GM10266 (cell line): ENCODE results near the gene MGLL.

ENCODE experiments used
- DNase-seq: peaks from one replicate; pipeline ENCODE4 v3.0.0; 2012; ENCODE audit errors: extremely low spot score
- TF ChIP-seq, protein P1 (sequence below): IDR thresholded peaks from 2 replicates; pipeline ENCODE4 v1.5.1; 2012; ENCODE audit warnings: mild to moderate bottlenecking, low read depth; ENCODE audit not compliant: control insufficient read depth, insufficient read depth; ENCODE audit errors: missing control alignments

Gene MGLL

DNA sequence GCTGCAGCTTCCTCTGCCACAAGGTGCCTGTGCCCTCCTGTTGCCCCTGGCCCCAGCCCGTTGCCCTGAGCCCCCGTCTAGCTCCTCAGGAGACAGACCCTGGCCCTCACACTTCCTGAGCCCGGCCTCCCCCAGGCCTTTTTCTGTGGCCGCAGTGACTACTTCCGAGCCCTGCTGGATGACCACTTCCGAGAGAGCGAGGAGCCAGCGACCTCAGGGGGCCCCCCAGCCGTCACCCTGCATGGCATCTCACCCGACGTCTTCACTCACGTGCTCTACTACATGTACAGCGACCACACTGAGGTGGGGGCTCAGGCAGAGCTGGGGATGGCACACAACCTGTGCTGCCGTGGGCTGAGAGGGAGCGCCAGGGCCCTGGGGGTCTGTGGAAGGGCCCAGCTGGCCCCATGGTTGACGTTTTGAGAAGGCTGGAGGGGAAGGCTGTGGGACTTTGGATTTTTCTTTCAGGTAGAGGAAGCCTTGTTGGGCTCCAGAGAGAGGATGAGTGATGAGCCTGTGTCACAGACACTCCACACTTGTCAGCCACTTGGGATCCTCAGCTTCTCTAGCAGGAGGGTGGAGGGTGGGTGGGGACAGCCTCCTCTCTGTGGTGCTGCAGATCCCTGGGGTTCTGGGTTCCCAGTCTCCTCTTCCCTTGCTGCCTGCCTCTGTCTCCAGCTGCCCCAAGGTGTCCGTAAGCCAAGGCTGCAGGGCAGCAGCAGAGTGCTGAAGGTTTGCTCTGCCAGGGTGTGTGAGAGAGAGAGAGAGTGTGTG, 144.6 kb downstream of the MGLL start:
- TF ChIP-seq, protein P1, sequence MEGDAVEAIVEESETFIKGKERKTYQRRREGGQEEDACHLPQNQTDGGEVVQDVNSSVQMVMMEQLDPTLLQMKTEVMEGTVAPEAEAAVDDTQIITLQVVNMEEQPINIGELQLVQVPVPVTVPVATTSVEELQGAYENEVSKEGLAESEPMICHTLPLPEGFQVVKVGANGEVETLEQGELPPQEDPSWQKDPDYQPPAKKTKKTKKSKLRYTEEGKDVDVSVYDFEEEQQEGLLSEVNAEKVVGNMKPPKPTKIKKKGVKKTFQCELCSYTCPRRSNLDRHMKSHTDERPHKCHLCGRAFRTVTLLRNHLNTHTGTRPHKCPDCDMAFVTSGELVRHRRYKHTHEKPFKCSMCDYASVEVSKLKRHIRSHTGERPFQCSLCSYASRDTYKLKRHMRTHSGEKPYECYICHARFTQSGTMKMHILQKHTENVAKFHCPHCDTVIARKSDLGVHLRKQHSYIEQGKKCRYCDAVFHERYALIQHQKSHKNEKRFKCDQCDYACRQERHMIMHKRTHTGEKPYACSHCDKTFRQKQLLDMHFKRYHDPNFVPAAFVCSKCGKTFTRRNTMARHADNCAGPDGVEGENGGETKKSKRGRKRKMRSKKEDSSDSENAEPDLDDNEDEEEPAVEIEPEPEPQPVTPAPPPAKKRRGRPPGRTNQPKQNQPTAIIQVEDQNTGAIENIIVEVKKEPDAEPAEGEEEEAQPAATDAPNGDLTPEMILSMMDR, result no peak
- DNase-seq, result no peak

GRCh38 chr3:127676921-127677351, 145.4 kb downstream of the MGLL start:
- no peak for DNase-seq
- TF ChIP-seq, protein P1, result no peak

DNA sequence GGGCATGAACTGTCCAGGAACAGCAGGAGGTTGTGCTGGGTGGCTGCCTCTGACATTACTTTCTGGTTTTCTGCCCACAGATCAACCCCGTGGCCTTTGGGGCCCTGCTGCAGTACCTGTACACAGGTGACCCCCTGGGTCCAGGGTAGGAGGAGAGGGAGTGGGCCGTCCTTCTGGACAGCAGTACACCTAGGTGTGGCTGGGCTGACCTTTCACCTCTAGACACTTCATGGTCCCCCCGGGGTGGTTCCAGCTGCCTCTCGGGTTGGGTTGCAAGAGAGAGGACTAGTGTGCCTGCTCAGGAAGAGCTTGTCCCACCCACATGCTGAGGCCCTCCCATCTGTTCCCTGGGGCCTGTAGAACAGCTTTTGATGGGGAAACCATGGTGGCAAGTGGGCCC, 145.9 kb downstream of the MGLL start:
- no peak for DNase-seq
- TF ChIP-seq, protein P1, result no peak

DNA sequence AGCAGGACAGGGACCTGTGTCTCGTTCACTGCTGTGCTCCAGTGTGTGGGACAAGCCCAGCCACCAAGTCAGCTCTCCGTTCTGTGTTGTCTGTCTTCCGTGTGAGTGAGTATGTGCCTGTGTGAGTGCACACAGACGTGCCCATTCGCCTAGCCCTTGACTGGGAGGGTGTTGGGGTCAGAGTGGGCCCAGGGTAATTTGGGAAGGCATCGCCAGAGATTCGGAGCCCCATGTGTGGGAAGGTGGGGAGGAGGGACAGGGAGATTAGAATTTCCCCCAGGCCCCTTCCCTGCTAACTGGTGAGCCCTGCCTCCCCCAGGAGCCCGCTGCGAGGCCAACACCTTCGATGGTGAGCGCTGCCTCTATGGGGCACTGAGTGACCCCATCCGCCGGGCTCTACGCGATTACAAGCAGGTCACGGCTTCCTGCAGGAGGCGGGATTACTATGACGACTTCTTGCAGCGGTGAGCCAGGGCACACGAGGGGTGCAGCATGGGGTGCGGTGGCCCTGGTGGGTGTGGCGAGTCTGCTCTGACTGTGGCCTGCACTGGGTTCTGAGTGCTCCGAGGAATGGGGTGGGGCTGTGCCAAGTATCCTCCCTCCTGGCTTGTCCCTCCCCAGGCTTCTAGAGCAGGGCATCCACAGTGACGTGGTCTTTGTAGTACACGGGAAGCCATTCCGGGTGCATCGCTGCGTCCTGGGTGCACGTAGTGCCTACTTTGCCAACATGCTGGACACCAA, 146.5 kb downstream of the MGLL start:
- no peak for DNase-seq
- TF ChIP-seq, protein P1, result no peak

- TF ChIP-seq, protein P1, result no peak
- no peak for DNase-seq
These were observed 147.5 kb downstream of the MGLL start for GRCh38 chr3:127674790-127675189.

GRCh38 chr3:127674101-127674721, 148.1 kb downstream of the MGLL start:
- no peak for DNase-seq
- TF ChIP-seq, protein P1, result no peak
